Measurements from ENCODE around the gene CEP104. TPM values are rescaled to one million over a fixed set of nuclear protein-coding genes. Genes with fewer than 3 reads are reported as not detected.

Gene CEP104
- total and polyA plus RNA-seq, 8 donors: 9.2 to 37.7 (median 23.7) TPM

DNA sequence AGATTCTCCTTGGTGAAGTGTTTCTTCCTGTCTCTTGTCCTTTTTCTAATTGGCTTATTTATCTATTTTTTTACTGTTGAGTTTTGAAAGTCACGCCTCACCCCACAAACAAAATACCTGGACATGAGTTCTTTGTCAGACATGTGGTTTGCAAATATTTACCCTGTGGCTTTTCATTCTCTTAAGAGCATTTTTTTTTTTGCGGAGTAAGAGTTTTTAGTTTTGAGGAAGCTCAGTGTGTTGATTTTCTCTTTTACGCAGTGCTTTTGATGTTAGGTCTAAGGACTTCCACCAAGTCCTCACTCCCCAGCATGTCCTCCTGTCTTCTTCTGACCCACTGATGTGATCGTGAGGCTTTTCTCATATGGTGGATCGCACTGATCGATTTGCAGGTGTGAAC, 7.9 kb upstream of the CEP104 start:
- Histone ChIP-seq H3K4me1 (no peaks in the 10 kb centered on the region), H3K27ac (no peak overlapping the region), H3K36me3 (peaks cover 0 to 17% (median 0%) of the 10 kb centered on the region in 3 donors), H3K4me3 (no peak overlapping the region), H3K27me3 (no peaks in the 10 kb centered on the region), H3K9me3 (no peaks in the 10 kb centered on the region)
- TF ChIP-seq, protein P1, sequence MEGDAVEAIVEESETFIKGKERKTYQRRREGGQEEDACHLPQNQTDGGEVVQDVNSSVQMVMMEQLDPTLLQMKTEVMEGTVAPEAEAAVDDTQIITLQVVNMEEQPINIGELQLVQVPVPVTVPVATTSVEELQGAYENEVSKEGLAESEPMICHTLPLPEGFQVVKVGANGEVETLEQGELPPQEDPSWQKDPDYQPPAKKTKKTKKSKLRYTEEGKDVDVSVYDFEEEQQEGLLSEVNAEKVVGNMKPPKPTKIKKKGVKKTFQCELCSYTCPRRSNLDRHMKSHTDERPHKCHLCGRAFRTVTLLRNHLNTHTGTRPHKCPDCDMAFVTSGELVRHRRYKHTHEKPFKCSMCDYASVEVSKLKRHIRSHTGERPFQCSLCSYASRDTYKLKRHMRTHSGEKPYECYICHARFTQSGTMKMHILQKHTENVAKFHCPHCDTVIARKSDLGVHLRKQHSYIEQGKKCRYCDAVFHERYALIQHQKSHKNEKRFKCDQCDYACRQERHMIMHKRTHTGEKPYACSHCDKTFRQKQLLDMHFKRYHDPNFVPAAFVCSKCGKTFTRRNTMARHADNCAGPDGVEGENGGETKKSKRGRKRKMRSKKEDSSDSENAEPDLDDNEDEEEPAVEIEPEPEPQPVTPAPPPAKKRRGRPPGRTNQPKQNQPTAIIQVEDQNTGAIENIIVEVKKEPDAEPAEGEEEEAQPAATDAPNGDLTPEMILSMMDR (IDR thresholded peaks at IDR 0.05): no peak
- DNase-seq: no peak
- intact Hi-C loops (cut with DNase I): no loop called here
- no peak for ATAC-seq
- 78 to 90% methylated on average over 6 of the region's 6 CpGs for WGBS, 2 donors
- FAIRE-seq: no peak

DNA sequence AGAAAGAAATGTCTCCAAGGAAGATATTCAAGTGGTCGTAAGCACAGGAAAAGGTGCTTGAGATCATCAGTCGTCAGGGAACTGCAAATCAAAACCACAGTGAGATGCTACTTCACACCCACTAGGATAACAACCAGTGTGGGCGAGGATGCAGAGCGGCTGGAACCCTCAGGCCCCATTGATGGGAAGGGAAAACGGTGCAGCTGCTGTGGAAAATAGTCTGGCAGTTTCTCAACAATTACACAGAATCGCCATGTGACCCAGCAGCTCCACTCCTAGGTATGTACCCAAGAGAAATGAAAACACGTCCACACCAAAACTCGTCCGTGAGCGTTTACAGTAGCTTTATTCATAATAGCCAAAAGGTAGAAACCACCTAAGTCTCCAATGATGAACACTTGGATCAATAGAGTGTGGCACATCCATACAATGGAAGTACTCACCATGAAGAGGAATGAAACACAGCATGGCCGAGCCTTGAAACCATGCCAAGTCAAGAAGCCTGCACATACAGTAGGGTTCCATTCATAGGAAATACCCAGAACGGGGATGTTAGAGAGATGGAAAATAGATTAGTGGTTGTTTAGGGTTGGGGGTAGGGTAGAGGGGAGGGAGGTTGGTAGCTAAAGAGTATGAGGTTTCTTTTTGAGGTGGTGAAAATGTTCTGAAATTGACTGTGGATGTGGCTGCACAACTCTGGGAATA, 6.4 kb upstream of the CEP104 start:
- Histone ChIP-seq H3K4me1 (peaks cover 4 to 6% (median 5%) of the 10 kb centered on the region in 3 donors), H3K4me3 (no peak overlapping the region), H3K36me3 (peaks cover 0 to 7% (median 0%) of the 10 kb centered on the region in 3 donors), H3K27me3 (no peaks in the 10 kb centered on the region), H3K9me3 (no peaks in the 10 kb centered on the region), H3K27ac (no peak overlapping the region)
- FAIRE-seq (no peak), DNase-seq (no peak), ATAC-seq (no peak)
- intact Hi-C loops (cut with DNase I): no loop called here
- TF ChIP-seq, protein P1 (IDR thresholded peaks at IDR 0.05): no peak
- WGBS, 2 donors: 85 to 91% methylated on average over 12 of the region's 12 CpGs

DNA sequence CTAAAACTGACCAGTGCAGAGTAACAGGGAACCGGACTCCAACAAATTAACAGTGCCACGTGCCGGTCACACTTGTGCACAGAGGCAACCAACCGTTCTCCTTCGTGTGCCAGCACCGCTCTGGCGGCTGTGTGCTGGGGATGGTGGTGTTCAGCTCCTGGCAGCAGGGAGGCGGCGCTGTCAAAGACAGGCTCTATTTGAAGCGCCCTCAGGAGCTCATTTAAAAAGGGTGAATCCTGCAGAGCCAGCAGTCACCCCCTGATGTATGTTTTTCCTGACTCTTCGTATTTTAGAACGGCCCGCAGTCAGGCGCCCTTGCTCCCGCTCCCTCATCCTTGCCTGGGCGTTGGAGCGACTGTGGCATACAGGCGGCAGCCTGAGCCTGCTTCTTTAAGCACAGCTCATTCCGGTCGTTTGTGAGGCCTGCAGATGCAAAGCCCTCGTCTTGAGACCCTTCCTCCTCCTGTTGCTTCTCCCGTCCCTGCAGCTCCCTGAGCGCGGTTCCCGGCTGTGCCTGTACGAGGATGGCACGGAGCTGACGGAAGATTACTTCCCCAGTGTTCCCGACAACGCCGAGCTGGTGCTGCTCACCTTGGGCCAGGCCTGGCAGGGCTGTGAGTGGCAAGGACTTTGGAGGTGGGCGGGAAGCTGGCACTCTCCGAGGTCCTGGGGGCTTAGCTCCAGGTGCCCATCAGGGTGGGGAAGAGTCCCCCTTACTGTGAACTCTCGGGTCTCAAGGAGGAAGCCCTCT, 1.4 kb upstream of the CEP104 start:
- ATAC-seq (peak in 3 of 4 donors; percentile 14 to 40 (median 29)), DNase-seq (peak in 5 of 6 donors; percentile 23 to 72 (median 53)), FAIRE-seq (no peak)
- Histone ChIP-seq H3K27me3 (no peaks in the 10 kb centered on the region), H3K4me1 (peaks cover 13 to 17% (median 17%) of the 10 kb centered on the region in 3 donors), H3K27ac (no peak overlapping the region), H3K9me3 (no peaks in the 10 kb centered on the region), H3K36me3 (no peaks in the 10 kb centered on the region), H3K4me3 (peak overlapping the region; percentile 84 to 97 (median 96))
- WGBS, 2 donors: 44 to 50% methylated on average over 33 to 34 of the region's 34 CpGs
- TF ChIP-seq, protein P1 (IDR thresholded peaks at IDR 0.05): no peak
- intact Hi-C loops (cut with DNase I): no loop called here

DNA sequence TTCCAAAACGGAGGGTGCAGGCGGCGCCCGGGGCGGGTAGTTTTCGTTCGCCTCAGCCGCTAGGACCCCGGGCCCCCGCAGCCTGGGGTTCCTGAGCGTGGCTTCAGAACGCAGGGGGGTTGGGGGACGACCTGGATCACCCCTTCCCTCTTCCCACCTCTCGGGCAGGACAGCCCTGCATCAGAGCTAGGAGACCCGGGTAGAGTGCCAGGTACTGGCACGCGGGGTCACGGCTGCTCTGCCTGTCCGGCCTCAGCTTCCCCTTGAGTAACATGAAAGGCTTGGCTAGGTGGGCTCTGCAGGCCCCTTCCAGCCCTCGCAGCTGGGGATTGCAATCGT, 749 bp upstream of the CEP104 start:
- peak overlapping the region; percentile 84 to 97 (median 96) for H3K4me3 ChIP-seq
- WGBS, 2 donors: 2 to 3% methylated on average over 13 to 21 of the region's 21 CpGs
- ATAC-seq (peak; percentile 2 to 5 (median 4)), FAIRE-seq (no peak), DNase-seq (no peak)
- no peaks in the 10 kb centered on the region for H3K9me3 ChIP-seq
- no peaks in the 10 kb centered on the region for H3K36me3 ChIP-seq
- peaks cover 13 to 17% (median 17%) of the 10 kb centered on the region in 3 donors for H3K4me1 ChIP-seq
- H3K27ac ChIP-seq: peak overlapping the region; percentile 74 to 86 (median 81)
- H3K27me3 ChIP-seq: no peaks in the 10 kb centered on the region
- intact Hi-C loops (cut with DNase I): no loop called here
- TF ChIP-seq, protein P1 (IDR thresholded peaks at IDR 0.05): no peak

Measured in pancreas (tissue), 10 donors.